Adipose tissue (tissue), 3 donors: ENCODE results near the gene CHRNE. TPM values are rescaled to one million over a fixed set of nuclear protein-coding genes. Genes with fewer than 3 reads are reported as not detected.
A peak's percentile ranks its signal among the peaks of the same experiment; 100 is the strongest.
"Not testable (repeated sequence)": the region's sequence is repeated elsewhere in the genome, so short reads cannot be mapped to it uniquely, and the experiment has no call there.

Experiments
- H3K27ac ChIP-seq: one replicate; pipeline ENCODE4 v1.5.1; 2013; ENCODE audit warnings: low read depth, low read length
- whole genome bisulfite sequencing, 3 donors: extraction: QIAGEN DNeasy Blood & Tissue Kit; methylation state at CpG; one replicate each; pipeline ENCODE4 v1.1.7; 2013; 5-methylcytosine and 5-hydroxymethylcytosine counted together
- polyA plus RNA-seq, 3 donors: library from polyadenylated mRNA; stranded (reverse); fragments of 200-250 nt; gene quantifications; one replicate each; pipeline ENCODE4 v1.2.3, GENCODE V29; 2013
- donor health status: healthy with polysubstance abuse.
- donor health status: Bipolar disorder and iron deficiency.
- donor health status: healthy.

The CHRNE gene
- polyA plus RNA-seq, 3 donors: 1.2 to 3.1 (median 1.8) TPM

- WGBS, 3 donors: 41 to 50% (median 49%) methylated on average over 4 of the region's 4 CpGs
- no peak overlapping the region for H3K27ac ChIP-seq
Observed at GRCh38 chr17:4941319-4941610, 38.4 kb upstream of the CHRNE start.

- peak overlapping the region; percentile 30 for H3K27ac ChIP-seq
- WGBS, 3 donors: 0 to 1% (median 1%) methylated on average over 27 to 29 of the region's 29 CpGs
Observed at GRCh38 chr17:4940555-4941318, 37.8 kb upstream of the CHRNE start.

DNA sequence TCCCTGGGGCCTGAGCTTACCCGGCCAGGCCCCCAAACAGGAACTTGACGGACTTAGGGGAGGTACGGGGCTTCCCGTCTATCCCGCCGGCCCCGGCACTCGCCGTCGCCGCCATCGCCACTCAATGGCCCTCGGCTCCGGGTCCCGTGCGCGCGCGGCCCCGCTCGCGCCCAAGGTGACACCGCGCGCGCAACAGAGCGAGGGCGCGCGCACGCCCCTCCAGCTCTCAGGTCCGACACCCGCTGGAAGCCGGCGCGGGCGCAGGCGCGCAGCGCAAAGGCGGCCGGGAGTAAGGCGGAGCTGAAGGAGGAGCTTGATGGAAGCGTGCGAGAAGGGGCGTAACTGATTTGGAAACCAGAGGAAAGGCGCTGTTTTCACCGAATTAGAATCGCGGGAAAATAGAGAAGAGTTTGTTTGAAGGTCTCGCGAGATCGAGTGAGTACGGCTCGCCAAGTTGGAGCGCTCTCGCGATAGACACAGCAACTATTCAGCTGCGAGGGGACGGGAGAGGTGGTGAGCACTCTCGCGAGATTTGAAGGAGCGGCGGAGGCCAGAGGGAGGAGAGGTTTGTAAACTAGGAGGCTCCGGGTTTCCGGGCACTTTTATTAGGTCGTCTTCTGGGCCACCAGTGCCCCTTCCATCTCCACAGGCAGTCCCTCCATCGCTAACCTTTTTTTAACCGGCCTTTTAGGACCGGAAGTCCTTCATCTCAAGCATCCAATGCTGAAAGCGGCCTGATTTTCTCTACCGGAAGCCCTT is 37.1 kb upstream of the CHRNE start, which contains the start of the genes RNF167 and SLC25A11:
Gene RNF167, plus strand, starts transcription at position 473 of the 759 bp plus-strand sequence. CDS start 642 bp downstream, outside the sequence.
Gene SLC25A11, minus strand, starts transcription at position 251 of the 759 bp plus-strand sequence. Its CDS starts 136 bp downstream, at position 115.
- H3K27ac ChIP-seq: peak within 1 kb of the TSS; percentile 30
- 0% methylated on average over 72 of the region's 72 CpGs for WGBS, 3 donors

GRCh38 chr17:4939546-4939795 is 36.6 kb upstream of the CHRNE start:
- 0 to 1% (median 0%) methylated on average over 16 of the region's 16 CpGs for WGBS, 3 donors
- peak overlapping the region; percentile 22 for H3K27ac ChIP-seq

GRCh38 chr17:4938688-4939545 is 36.0 kb upstream of the CHRNE start:
- peak overlapping the region; percentile 22 for H3K27ac ChIP-seq
- 51 to 63% (median 59%) methylated on average over 19 of the region's 19 CpGs for WGBS, 3 donors

GRCh38 chr17:4938069-4938491 is 35.2 kb upstream of the CHRNE start:
- no peak overlapping the region for H3K27ac ChIP-seq
- WGBS, 3 donors: 86 to 93% (median 90%) methylated on average over 11 of the region's 11 CpGs

- 91 to 94% (median 92%) methylated on average over 16 of the region's 16 CpGs for WGBS, 3 donors
- no peak overlapping the region for H3K27ac ChIP-seq
Observed at GRCh38 chr17:4937553-4937952, 34.7 kb upstream of the CHRNE start.

DNA sequence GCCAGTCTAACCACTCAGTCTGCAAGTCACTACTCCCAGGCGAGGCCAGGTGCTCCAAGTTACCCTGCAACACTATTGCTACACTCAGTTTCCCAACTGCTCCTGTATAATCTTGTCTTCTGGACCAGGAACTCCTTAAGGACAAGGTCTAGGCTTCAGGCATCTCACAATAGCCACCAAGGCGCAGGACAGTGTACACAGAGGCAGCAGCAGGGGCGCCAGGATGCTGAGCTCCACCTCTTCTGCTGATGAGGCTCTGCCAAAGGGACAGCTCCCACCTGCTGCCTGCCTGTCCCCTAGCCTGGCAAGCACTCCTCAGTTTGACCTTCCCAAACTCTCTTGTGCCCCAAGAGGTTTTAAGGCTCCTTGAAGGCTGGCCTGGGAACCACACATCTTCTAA is 33.5 kb upstream of the CHRNE start:
- WGBS, 3 donors: 82 to 96% (median 86%) methylated on average over 3 of the region's 3 CpGs
- H3K27ac ChIP-seq: no peak overlapping the region

DNA sequence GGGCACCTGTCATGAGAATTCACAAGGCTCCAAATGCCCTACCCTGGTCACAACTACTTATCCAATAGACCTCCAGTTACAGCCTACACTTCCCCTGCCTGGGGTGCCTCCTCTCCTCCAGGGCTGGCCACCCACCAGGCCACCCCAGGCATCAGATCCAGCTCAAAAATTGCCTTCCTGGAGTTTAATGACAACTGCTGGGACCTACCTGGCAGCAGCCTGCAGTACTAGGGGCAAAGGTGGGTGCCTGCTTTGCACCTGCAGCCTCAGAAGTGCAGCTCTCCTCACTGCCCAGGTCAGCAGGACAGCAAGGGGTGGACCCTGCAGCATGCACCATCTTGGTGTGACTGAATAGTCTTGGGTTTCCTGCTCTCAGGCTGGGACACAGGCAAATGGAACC is 32.8 kb upstream of the CHRNE start:
- H3K27ac ChIP-seq: no peak overlapping the region

GRCh38 chr17:4934173-4934979 is 31.5 kb upstream of the CHRNE start:
- WGBS, 3 donors: 20 to 27% (median 22%) methylated on average over 14 of the region's 14 CpGs

GRCh38 chr17:4933646-4934045 is 30.7 kb upstream of the CHRNE start:
- 69 to 79% (median 76%) methylated on average over 12 to 16 of the region's 16 CpGs for WGBS, 3 donors
- no peak overlapping the region for H3K27ac ChIP-seq

More at GRCh38 chr17:4934173-4934979, 31.5 kb upstream of the CHRNE start:
- H3K27ac ChIP-seq: no peak overlapping the region

DNA sequence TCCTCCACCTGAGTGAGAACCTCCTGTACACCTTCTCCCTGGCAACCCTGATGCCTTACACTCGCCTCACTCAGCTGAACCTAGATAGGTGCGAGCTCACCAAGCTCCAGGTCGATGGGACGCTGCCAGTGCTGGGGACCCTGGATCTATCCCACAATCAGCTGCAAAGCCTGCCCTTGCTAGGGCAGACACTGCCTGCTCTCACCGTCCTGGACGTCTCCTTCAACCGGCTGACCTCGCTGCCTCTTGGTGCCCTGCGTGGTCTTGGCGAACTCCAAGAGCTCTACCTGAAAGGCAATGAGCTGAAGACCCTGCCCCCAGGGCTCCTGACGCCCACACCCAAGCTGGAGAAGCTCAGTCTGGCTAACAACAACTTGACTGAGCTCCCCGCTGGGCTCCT is 29.9 kb upstream of the CHRNE start:
- 79 to 94% (median 92%) methylated on average over 12 of the region's 12 CpGs for WGBS, 3 donors
- no peak overlapping the region for H3K27ac ChIP-seq

DNA sequence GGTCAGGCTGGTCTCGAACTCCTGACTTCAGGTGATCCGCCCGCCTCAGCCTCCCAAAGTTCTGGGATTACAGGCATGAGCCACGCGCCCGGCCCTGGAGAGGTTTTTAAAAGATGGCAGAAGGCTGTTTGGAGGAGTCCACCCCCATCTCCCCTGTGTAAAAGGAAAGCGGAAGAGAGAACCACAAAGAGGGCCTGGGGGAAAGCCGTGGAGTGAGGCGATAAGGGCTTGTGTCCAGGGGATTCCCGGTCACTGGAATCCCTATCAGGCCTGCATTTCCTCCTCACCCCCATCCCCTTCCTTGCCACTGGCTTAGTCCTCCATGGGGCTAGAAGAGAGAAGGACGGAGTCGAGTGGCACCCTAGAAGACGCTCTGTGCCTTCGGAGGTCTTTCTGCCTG is 29.1 kb upstream of the CHRNE start, which contains the start of gene GP1BA:
Gene GP1BA, plus strand, starts transcription at position 315 of the 400 bp plus-strand sequence. CDS start 328 bp downstream, outside the sequence.
- 53 to 82% (median 53%) methylated on average over 14 of the region's 14 CpGs for WGBS, 3 donors
- no peak within 1 kb of the TSS for H3K27ac ChIP-seq

DNA sequence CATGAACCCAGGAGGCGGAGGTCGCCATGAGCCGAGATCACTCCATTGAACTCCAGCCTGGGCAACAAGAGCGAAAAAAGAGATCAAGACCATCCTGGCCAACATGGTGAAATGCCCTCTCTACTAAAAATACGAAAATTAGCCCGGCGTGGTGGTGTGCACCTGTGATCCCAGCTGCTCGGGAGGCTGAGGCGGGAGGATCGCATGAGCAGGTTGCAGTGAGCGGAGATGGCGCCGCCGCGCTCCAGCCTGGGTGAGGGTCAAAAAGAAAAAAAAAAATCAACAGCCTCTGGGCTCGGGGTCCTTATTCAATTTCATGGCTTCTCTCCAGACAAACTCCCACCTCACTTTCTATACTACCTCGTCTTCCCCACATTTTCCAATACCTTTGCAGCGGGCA is 26.0 kb upstream of the CHRNE start:
- no peak overlapping the region for H3K27ac ChIP-seq
- 95 to 98% (median 96%) methylated on average over 18 of the region's 18 CpGs for WGBS, 3 donors

DNA sequence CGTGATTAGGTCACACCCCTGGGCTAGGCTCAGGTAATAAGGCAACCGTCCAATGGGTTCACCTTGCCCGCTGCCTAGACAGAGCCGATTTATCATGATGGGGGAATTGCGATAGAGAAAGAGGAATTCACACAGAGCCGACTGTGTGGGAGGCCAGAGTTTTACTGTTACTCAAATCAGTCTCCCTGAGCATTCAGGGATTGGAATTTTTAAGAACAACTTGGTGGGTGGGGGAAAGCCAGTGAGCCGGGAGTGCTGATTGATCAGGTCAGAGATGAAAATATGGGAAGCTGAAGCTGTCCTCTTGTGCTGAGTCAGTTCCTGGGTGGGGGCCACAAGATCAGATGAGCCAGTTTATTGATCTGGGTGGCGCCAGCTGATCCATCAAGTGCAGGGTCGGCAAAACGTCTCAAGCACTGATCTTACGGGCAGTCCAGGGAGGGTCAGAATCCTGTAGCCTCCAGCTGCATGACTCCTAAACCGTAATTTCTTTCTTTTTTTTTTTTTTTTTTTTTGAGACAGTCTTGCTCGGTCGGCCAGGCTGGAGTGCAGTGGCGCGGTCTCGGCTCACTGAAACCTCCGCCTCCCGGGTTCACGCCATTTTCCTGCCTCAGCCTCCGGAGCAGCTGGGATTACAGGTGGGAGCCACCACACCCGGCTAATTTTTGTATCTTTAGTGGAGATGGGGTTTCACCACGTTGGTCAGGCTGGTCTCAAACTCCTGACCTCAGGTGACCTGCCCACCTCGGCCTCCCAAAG is 23.9 kb upstream of the CHRNE start:
- 83 to 86% (median 84%) methylated on average over 24 of the region's 24 CpGs for WGBS, 3 donors
- H3K27ac ChIP-seq: not testable (repeated sequence)

DNA sequence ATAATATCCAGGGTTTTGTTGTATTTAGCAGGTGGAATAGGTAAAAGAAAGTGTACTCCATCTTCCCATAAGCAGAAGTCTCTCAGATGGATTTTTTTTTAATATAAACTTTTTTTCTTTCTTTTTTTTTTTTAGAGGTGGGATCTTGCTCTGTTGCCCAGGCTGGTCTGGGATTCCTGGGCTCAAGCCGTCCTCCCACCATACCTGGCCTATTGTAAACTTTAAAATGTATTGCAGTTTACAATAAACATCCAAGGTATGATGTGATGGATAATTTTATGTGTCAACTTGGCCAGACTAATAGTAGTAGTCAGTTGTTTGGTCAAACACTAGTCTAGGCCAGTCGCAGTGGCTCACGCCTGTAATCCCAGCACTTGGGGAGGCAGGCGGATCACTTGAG is 18.4 kb upstream of the CHRNE start:
- no peak overlapping the region for H3K27ac ChIP-seq
- WGBS, 3 donors: 92 to 95% (median 95%) methylated on average over 4 of the region's 4 CpGs

DNA sequence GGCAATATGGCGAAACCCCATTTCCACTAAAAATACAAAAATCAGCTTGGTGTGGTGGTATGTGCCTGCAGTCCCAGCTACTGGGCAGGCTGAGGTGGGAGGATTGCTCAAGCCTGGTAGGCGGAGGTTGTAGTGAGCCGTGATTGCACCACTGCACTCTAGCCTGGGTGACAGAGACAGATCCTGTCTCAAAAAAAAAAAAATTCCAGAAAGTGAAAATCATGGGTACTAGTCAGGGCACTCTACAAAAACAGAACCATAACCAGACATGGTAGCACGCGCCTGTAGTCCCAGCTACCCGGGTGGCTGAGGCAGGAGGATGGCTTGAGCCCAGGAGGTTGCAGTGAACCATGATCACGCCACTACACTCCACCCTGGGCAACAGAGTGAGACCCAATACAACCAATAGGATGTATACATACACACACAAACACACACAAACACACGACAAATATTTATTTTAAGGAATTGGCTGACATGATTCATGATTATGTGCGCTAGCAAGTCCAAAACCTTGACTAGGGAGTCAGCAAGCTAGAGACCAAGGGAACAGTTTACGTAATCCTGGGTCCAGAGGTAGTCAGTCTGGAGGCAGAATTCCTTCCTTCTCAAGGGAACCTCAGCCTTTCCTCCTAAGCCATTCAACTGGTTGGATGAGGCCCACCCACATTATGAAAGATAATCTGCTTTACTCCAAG is 17.6 kb upstream of the CHRNE start:
- H3K27ac ChIP-seq: no peak overlapping the region
- WGBS, 3 donors: 74 to 81% (median 75%) methylated on average over 10 of the region's 10 CpGs
